ENCODE data around the gene AP1G1.
"Not testable (repeated sequence)": the region's sequence is repeated elsewhere in the genome, so short reads cannot be mapped to it uniquely, and the experiment has no call there.

GRCh38 chr16:71810155-71810530 is 1.5 kb upstream of the AP1G1 start:
- not testable (repeated sequence) for TF ChIP-seq ZNF274 (IDR thresholded peaks at IDR 0.05; ENCODE audit: low read depth, low read length); SUZ12 (IDR thresholded peaks at IDR 0.05; ENCODE audit: extremely low read depth, insufficient read depth, insufficient read length)

All from NT2/D1 (cell line).